H9 (cell line): ENCODE results near the gene SLIT1. TPM values are rescaled to one million over a fixed set of nuclear protein-coding genes. Genes with fewer than 3 reads are reported as not detected.

Experiments
- DNase-seq: peaks from one replicate; pipeline ENCODE4 v3.0.0-alpha.2; 2017
- H2AFZ ChIP-seq: one replicate; pipeline ENCODE4 v1.6.1; 2013; ENCODE audit warnings: mild to moderate bottlenecking, low read length, control low read depth, moderate library complexity
- H2AK5ac ChIP-seq: 2 replicates; pipeline ENCODE4 v1.6.1; 2013; ENCODE audit warnings: low read length, control low read depth, mixed read lengths; ENCODE audit not compliant: insufficient read length
- H2BK120ac ChIP-seq: one replicate; pipeline ENCODE4 v1.6.1; 2013; ENCODE audit warnings: low read depth, mild to moderate bottlenecking, low read length, control low read depth, inconsistent platforms; ENCODE audit not compliant: poor library complexity, severe bottlenecking
- H2BK12ac ChIP-seq: 2 replicates; pipeline ENCODE4 v1.6.1; 2013; ENCODE audit warnings: low read length, control low read depth, mixed read lengths, low read depth; ENCODE audit not compliant: insufficient read length
- H2BK15ac ChIP-seq: 2 replicates; pipeline ENCODE4 v1.6.1; 2013; ENCODE audit warnings: low read depth, low read length, control low read depth
- H2BK20ac ChIP-seq: one replicate; pipeline ENCODE4 v1.6.1; 2013; ENCODE audit warnings: low read depth, mild to moderate bottlenecking, low read length, control low read depth, inconsistent platforms; ENCODE audit not compliant: poor library complexity, severe bottlenecking
- H2BK5ac ChIP-seq: 2 replicates; pipeline ENCODE4 v1.6.1; 2013; ENCODE audit warnings: low read length, control low read depth, mixed read lengths; ENCODE audit not compliant: insufficient read length
- H3K14ac ChIP-seq: 2 replicates; pipeline ENCODE4 v1.6.1; 2013; ENCODE audit warnings: low read length, control low read depth; ENCODE audit not compliant: insufficient read depth
- H3K18ac ChIP-seq: 2 replicates; pipeline ENCODE4 v1.6.1; 2013; ENCODE audit warnings: low read depth, mild to moderate bottlenecking, mixed read lengths, low read length, control low read depth; ENCODE audit not compliant: insufficient read length
- H3K23ac ChIP-seq: 2 replicates; pipeline ENCODE4 v1.6.1; 2013; ENCODE audit warnings: low read length, control low read depth, mixed read lengths, low read depth; ENCODE audit not compliant: insufficient read length
- H3K23me2 ChIP-seq: 2 replicates; pipeline ENCODE4 v1.6.1; 2013; ENCODE audit warnings: low read depth, mild to moderate bottlenecking, mixed read lengths, low read length, control low read depth; ENCODE audit not compliant: insufficient read length, poor library complexity, severe bottlenecking
- H3K27ac ChIP-seq: 2 replicates; pipeline ENCODE4 v1.5.1; 2013; ENCODE audit warnings: low read length, control low read depth, mixed read lengths, low read depth; ENCODE audit not compliant: insufficient read length
- H3K27me3 ChIP-seq: 2 replicates; pipeline ENCODE4 v1.6.1; 2013; ENCODE audit warnings: low read length, control low read depth, inconsistent platforms; ENCODE audit not compliant: insufficient read depth
- H3K4ac ChIP-seq: 2 replicates; pipeline ENCODE4 v1.6.1; 2013; ENCODE audit warnings: low read depth, mild to moderate bottlenecking, control low read depth, inconsistent platforms, low read length, moderate library complexity
- H3K4me1 ChIP-seq: 2 replicates; pipeline ENCODE4 v1.6.1; 2013; ENCODE audit warnings: low read length, control low read depth, inconsistent platforms; ENCODE audit not compliant: insufficient read depth
- H3K4me2 ChIP-seq: 2 replicates; pipeline ENCODE4 v1.6.1; 2013; ENCODE audit warnings: low read length, control low read depth, mixed read lengths; ENCODE audit not compliant: insufficient read length, insufficient read depth
- H3K56ac ChIP-seq: 2 replicates; pipeline ENCODE4 v1.6.1; 2013; ENCODE audit warnings: low read depth, mild to moderate bottlenecking, mixed read lengths, low read length, control low read depth; ENCODE audit not compliant: insufficient read length
- H3K79me1 ChIP-seq: 2 replicates; pipeline ENCODE4 v1.6.1; 2013; ENCODE audit warnings: low read depth, mild to moderate bottlenecking, moderate library complexity, low read length, control low read depth, inconsistent platforms; ENCODE audit not compliant: insufficient read depth, poor library complexity, severe bottlenecking
- H3K79me2 ChIP-seq: 2 replicates; pipeline ENCODE4 v1.6.1; 2013; ENCODE audit warnings: low read length, control low read depth, inconsistent platforms; ENCODE audit not compliant: insufficient read depth
- H3K9ac ChIP-seq: 2 replicates; pipeline ENCODE4 v1.6.1; 2013; ENCODE audit warnings: low read length, control low read depth, mixed read lengths; ENCODE audit not compliant: insufficient read length; ENCODE audit errors: extremely low read depth
- H3K9me3 ChIP-seq: one replicate; pipeline ENCODE4 v1.6.1; 2013; ENCODE audit warnings: low read depth, low read length, inconsistent platforms; ENCODE audit not compliant: control insufficient read depth
- H3T11ph ChIP-seq: one replicate; pipeline ENCODE4 v1.6.1; 2013; ENCODE audit warnings: mild to moderate bottlenecking, low read length, control low read depth, inconsistent platforms
- H4K20me1 ChIP-seq: one replicate; pipeline ENCODE4 v1.6.1; 2013; ENCODE audit not compliant: control insufficient read depth, insufficient read length, insufficient read depth
- H4K5ac ChIP-seq: 2 replicates; pipeline ENCODE4 v1.6.1; 2013; ENCODE audit warnings: low read depth, mild to moderate bottlenecking, mixed read lengths, low read length, control low read depth; ENCODE audit not compliant: insufficient read length
- H4K8ac ChIP-seq: replicated peaks from 2 replicates; pipeline ENCODE4 v1.6.1; 2013; ENCODE audit warnings: low read length, control low read depth, mixed read lengths, low read depth; ENCODE audit not compliant: insufficient read length
- H4K91ac ChIP-seq: 2 replicates; pipeline ENCODE4 v1.6.1; 2013; ENCODE audit warnings: low read depth, mild to moderate bottlenecking, moderate library complexity, mixed read lengths, low read length, control low read depth; ENCODE audit not compliant: insufficient read length
- H3K27ac Mint-ChIP-seq, 3 experiments: 2 replicates in 2 of 3; 3 replicates in 1 of 3; pipeline ENCODE4 v1.8.0; 2020 to 2021; ENCODE audit warnings: mixed read lengths in 3 of 3, mild to moderate bottlenecking in 1 of 3, moderate library complexity in 1 of 3
- H3K27me3 Mint-ChIP-seq: 2 replicates; pipeline ENCODE4 v1.8.0; 2021; ENCODE audit warnings: low read depth, mild to moderate bottlenecking, moderate library complexity, mixed read lengths
- H3K36me3 Mint-ChIP-seq, 3 experiments: 2 replicates in 2 of 3; 3 replicates in 1 of 3; pipeline ENCODE4 v1.8.0; 2020 to 2021; ENCODE audit warnings: low read depth in 3 of 3, mixed read lengths in 3 of 3; ENCODE audit not compliant: insufficient read depth in 1 of 3
- H3K4me1 Mint-ChIP-seq, 2 experiments: 2 replicates each; pipeline ENCODE4 v1.8.0; 2020; ENCODE audit warnings: mixed read lengths in 2 of 2
- H3K4me3 Mint-ChIP-seq, 2 experiments: 2 replicates in 1 of 2; 3 replicates in 1 of 2; pipeline ENCODE4 v1.8.0; 2020 to 2021; ENCODE audit warnings: mild to moderate bottlenecking in 2 of 2, mixed read lengths in 2 of 2, moderate library complexity in 1 of 2
- H3K9me3 Mint-ChIP-seq, 2 experiments: 2 replicates in 1 of 2; 3 replicates in 1 of 2; pipeline ENCODE4 v1.8.0; 2020; ENCODE audit warnings: mild to moderate bottlenecking in 2 of 2, mixed read lengths in 2 of 2, moderate library complexity in 1 of 2
- WGBS: extraction: QIAGEN DNeasy Blood & Tissue Kit; methylation state at CpG from one replicate; pipeline ENCODE4 v1.1.7; 2013; ENCODE audit warnings: missing lambda C conversion rate, low lambda C conversion rate, mixed read lengths; ENCODE audit not compliant: insufficient read length; ENCODE audit errors: extremely low coverage; 5-methylcytosine and 5-hydroxymethylcytosine counted together
- total RNA-seq: library from RNA; stranded (reverse); gene quantifications from 2 replicates; pipeline ENCODE4 v1.2.1, GENCODE V29; 2021
- TF ChIP-seq, protein P1 (sequence below): fragments of 200-600 bp; sonication (generic); conservative IDR thresholded peaks from 3 replicates; pipeline ENCODE4 v1.8.0; 2021; ENCODE audit warnings: antibody characterized with exemption, mild to moderate bottlenecking

SLIT1 gene
- total RNA-seq, 1 experiment from 2014 or later, result 0.57 TPM

DNA sequence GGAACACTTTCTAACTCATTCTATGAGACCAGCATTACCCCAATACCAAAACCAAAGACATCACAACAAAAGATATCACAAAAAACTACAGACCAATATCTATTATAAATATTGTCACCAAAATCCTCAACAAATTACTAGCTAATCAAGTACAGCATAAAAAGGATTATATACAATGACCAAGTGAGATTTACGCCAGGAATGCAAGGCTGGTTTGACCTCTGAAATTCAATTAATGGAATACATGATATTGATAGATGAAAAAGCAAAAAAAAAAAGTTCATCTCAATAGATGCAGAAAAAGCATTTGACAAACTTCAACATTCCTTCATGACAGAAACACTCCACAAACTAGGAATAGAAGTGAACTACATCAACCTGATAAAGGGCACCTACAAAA, 178.3 kb downstream of the SLIT1 start:
- H4K8ac ChIP-seq, result no peak overlapping the region
- Mint-ChIP-seq H3K9me3 (peaks cover 14 to 15% of the 10 kb centered on the region in 2 experiments), H3K4me3 (no peak overlapping the region), H3K27me3 (no peaks in the 10 kb centered on the region), H3K36me3 (peaks cover 2 to 16% (median 12%) of the 10 kb centered on the region in 3 experiments), H3K27ac (no peak overlapping the region), H3K4me1 (peaks cover 4 to 7% of the 10 kb centered on the region in 2 experiments)
- H3K27me3 ChIP-seq, result no peaks in the 10 kb centered on the region
- no peak overlapping the region for H2BK12ac ChIP-seq
- no peaks in the 10 kb centered on the region for H4K20me1 ChIP-seq
- H3K4me1 ChIP-seq, result no peaks in the 10 kb centered on the region
- H3K56ac ChIP-seq, result no peak overlapping the region
- no peak for DNase-seq
- no peak overlapping the region for H2BK20ac ChIP-seq
- no peak overlapping the region for H2BK15ac ChIP-seq
- no peak overlapping the region for H3K18ac ChIP-seq
- no peaks in the 10 kb centered on the region for H3K79me1 ChIP-seq
- no peak overlapping the region for H3K23ac ChIP-seq
- no peak overlapping the region for H2AK5ac ChIP-seq
- H3T11ph ChIP-seq, result no peak overlapping the region
- no peaks in the 10 kb centered on the region for H3K23me2 ChIP-seq
- H4K5ac ChIP-seq, result no peak overlapping the region
- H2BK120ac ChIP-seq, result no peak overlapping the region
- no peak overlapping the region for H3K9ac ChIP-seq
- H2AFZ ChIP-seq, result no peak overlapping the region
- no peak overlapping the region for H4K91ac ChIP-seq
- H2BK5ac ChIP-seq, result no peak overlapping the region
- TF ChIP-seq, protein P1, sequence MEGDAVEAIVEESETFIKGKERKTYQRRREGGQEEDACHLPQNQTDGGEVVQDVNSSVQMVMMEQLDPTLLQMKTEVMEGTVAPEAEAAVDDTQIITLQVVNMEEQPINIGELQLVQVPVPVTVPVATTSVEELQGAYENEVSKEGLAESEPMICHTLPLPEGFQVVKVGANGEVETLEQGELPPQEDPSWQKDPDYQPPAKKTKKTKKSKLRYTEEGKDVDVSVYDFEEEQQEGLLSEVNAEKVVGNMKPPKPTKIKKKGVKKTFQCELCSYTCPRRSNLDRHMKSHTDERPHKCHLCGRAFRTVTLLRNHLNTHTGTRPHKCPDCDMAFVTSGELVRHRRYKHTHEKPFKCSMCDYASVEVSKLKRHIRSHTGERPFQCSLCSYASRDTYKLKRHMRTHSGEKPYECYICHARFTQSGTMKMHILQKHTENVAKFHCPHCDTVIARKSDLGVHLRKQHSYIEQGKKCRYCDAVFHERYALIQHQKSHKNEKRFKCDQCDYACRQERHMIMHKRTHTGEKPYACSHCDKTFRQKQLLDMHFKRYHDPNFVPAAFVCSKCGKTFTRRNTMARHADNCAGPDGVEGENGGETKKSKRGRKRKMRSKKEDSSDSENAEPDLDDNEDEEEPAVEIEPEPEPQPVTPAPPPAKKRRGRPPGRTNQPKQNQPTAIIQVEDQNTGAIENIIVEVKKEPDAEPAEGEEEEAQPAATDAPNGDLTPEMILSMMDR, result no peak
- no CpG with 5 or more reads among the region's 1 CpG for WGBS
- H3K4ac ChIP-seq, result no peak overlapping the region
- H3K27ac ChIP-seq, result no peak overlapping the region
- H3K4me2 ChIP-seq, result no peak overlapping the region
- H3K9me3 ChIP-seq, result no peaks in the 10 kb centered on the region
- no peaks in the 10 kb centered on the region for H3K79me2 ChIP-seq
- H3K14ac ChIP-seq, result no peak overlapping the region
